Keratinocyte (primary cell): ENCODE results near the gene QSOX1. TPM values are rescaled to one million over a fixed set of nuclear protein-coding genes. Genes with fewer than 3 reads are reported as not detected.

Source experiments
- DNase-seq: peaks from one replicate; pipeline ENCODE4 v3.0.0-alpha.2; 2011; ENCODE audit warnings: low read depth, missing footprints, low spot score
- FAIRE-seq: peaks from 2 replicates; lab custom pipeline; 2011; peaks lifted over from hg19 to GRCh38; lab: Jason Lieb, UNC
- H2AFZ ChIP-seq: 2 replicates; pipeline ENCODE4 v1.6.0; 2012; ENCODE audit warnings: low read length, control low read depth, inconsistent platforms; ENCODE audit not compliant: control insufficient read depth
- H3K27ac ChIP-seq: 2 replicates; pipeline ENCODE4 v1.5.1; 2011; ENCODE audit warnings: low read length; ENCODE audit not compliant: control insufficient read depth, insufficient read depth
- H3K27me3 ChIP-seq: 3 replicates; pipeline ENCODE4 v1.6.0; 2011; ENCODE audit warnings: low read length; ENCODE audit not compliant: control insufficient read depth, insufficient read depth; ENCODE audit errors: extremely low read depth
- H3K36me3 ChIP-seq, 2 experiments: 2 replicates in 1 of 2; 3 replicates in 1 of 2; pipeline ENCODE4 v1.5.1; 2011; ENCODE audit warnings: low read length in 2 of 2, mild to moderate bottlenecking in 1 of 2; ENCODE audit not compliant: control insufficient read depth in 2 of 2, insufficient read depth in 2 of 2; ENCODE audit errors: extremely low read depth in 1 of 2
- H3K4me1 ChIP-seq: 3 replicates; pipeline ENCODE4 v1.5.1; 2011; ENCODE audit warnings: low read length; ENCODE audit not compliant: control insufficient read depth, insufficient read depth; ENCODE audit errors: extremely low read depth
- H3K4me2 ChIP-seq: 3 replicates; pipeline ENCODE4 v1.6.0; 2011; ENCODE audit warnings: low read depth, low read length; ENCODE audit not compliant: control insufficient read depth, insufficient read depth; ENCODE audit errors: extremely low read depth
- H3K4me3 ChIP-seq, 3 experiments: fragments of 200-600 bp in 1 of 3; sonication (generic) in 1 of 3; 2 replicates in 2 of 3; 3 replicates in 1 of 3; pipeline ENCODE4 v1.5.1; 2011 to 2016; ENCODE audit warnings: low read length in 3 of 3, mild to moderate bottlenecking in 3 of 3, control low read depth in 2 of 3, inconsistent platforms in 1 of 3, low read depth in 1 of 3, mixed read lengths in 1 of 3, mixed run types in 1 of 3, moderate library complexity in 1 of 3; ENCODE audit not compliant: control insufficient read depth in 2 of 3, insufficient read depth in 2 of 3; ENCODE audit errors: extremely low read depth in 1 of 3
- H3K79me2 ChIP-seq: 2 replicates; pipeline ENCODE4 v1.6.0; 2012; ENCODE audit warnings: low read length; ENCODE audit not compliant: control insufficient read depth, insufficient read depth
- H3K9ac ChIP-seq: 3 replicates; pipeline ENCODE4 v1.6.0; 2011; ENCODE audit warnings: low read length; ENCODE audit not compliant: control insufficient read depth, insufficient read depth; ENCODE audit errors: extremely low read depth
- H3K9me1 ChIP-seq: 3 replicates; pipeline ENCODE4 v1.6.0; 2011; ENCODE audit warnings: low read length; ENCODE audit not compliant: control insufficient read depth, insufficient read depth; ENCODE audit errors: extremely low read depth
- H3K9me3 ChIP-seq: 2 replicates; pipeline ENCODE4 v1.5.1; 2012; ENCODE audit warnings: low read depth, low read length; ENCODE audit not compliant: control insufficient read depth
- H4K20me1 ChIP-seq: 3 replicates; pipeline ENCODE4 v1.6.0; 2011; ENCODE audit warnings: low read length; ENCODE audit not compliant: control insufficient read depth, insufficient read depth; ENCODE audit errors: extremely low read depth
- CTCF ChIP-seq, 3 experiments: IDR thresholded peaks in 1 of 3; conservative IDR thresholded peaks in 1 of 3; optimal IDR thresholded peaks in 1 of 3; 2 replicates in 2 of 3; 3 replicates in 1 of 3; pipeline versions ENCODE3 to v1.5.1; 2011; ENCODE audit warnings: low read length in 3 of 3, mild to moderate bottlenecking in 3 of 3, moderate library complexity in 2 of 3, control low read depth in 1 of 3, inconsistent platforms in 1 of 3; ENCODE audit not compliant: insufficient read depth in 2 of 3; ENCODE audit errors: extremely low read depth in 1 of 3
- EZH2 ChIP-seq: IDR thresholded peaks from one replicate; pipeline ENCODE4 v1.6.1; 2012; ENCODE audit warnings: inconsistent platforms, mild to moderate bottlenecking, low read length, moderate library complexity
- dilution Hi-C: fragments of 300-500 bp; cut with MboI; formaldehyde crosslinking; loops from one replicate; pipeline ENCODE4 v1.7.0; 2020; ENCODE audit warnings: low sequenced_read_pairs; ENCODE audit not compliant: extremely low pct_ligation_motif_present
- polyA plus RNA-seq, 5 experiments: library from polyadenylated mRNA; depleted of rRNA in 3 of 5; stranded (reverse) in 3 of 5; stranded (forward) in 1 of 5; unstranded in 1 of 5; fragments of >200 nt; gene quantifications; 1 replicate in 1 of 5; 2 replicates in 3 of 5; 3 replicates in 1 of 5; pipeline versions ENCODE4 v1.2.1 to v1.2.3, GENCODE V29; 2011 to 2012; ENCODE audit warnings: missing spikeins in 2 of 5, low read depth in 1 of 5, low replicate concordance in 1 of 5

The QSOX1 gene
- polyA plus RNA-seq, 1 donor (not counting 4 experiments of a cell fraction or from before 2014, with no cell fraction given): 57.6 TPM

GRCh38 chr1:180156631-180157091 is 2.0 kb downstream of the QSOX1 start:
- H3K36me3 ChIP-seq: peaks cover 4 to 6% of the 10 kb centered on the region in 2 experiments
- DNase-seq (no peak), FAIRE-seq (no peak)
- H3K9me1 ChIP-seq: peaks cover 9% of the 10 kb centered on the region
- no peak overlapping the region for H3K9ac ChIP-seq
- TF ChIP-seq EZH2 (no peak), CTCF (optimal IDR thresholded peaks at IDR 0.05 in 1 of 3, IDR thresholded peaks at IDR 0.05 in 1 of 3, conservative IDR thresholded peaks at IDR 0.05 in 1 of 3; ENCODE audit: extremely low read depth in 1 of 3, insufficient read depth in 2 of 3, low read length in 3 of 3) (no peak)
- peaks cover 32% of the 10 kb centered on the region for H3K4me1 ChIP-seq
- H3K79me2 ChIP-seq: peaks cover 51% of the 10 kb centered on the region
- dilution Hi-C loops: no loop called here
- peaks cover 3% of the 10 kb centered on the region for H4K20me1 ChIP-seq
- no peaks in the 10 kb centered on the region for H3K27me3 ChIP-seq
- no peak overlapping the region for H3K27ac ChIP-seq
- H3K4me2 ChIP-seq: peak overlapping the region; percentile 88
- H2AFZ ChIP-seq: no peak overlapping the region
- H3K4me3 ChIP-seq: peak overlapping the region in 1 of 3 experiments; percentile 88
- no peaks in the 10 kb centered on the region for H3K9me3 ChIP-seq

- Histone ChIP-seq H3K79me2 (peaks cover 51% of the 10 kb centered on the region), H3K9me1 (peaks cover 9% of the 10 kb centered on the region), H3K4me1 (peaks cover 28% of the 10 kb centered on the region), H3K4me2 (peak overlapping the region; percentile 88), H3K9me3 (no peaks in the 10 kb centered on the region), H3K27ac (no peak overlapping the region), H3K27me3 (no peaks in the 10 kb centered on the region), H4K20me1 (peaks cover 3% of the 10 kb centered on the region), H3K4me3 (no peak overlapping the region), H3K36me3 (peaks cover 4 to 6% of the 10 kb centered on the region in 2 experiments), H2AFZ (no peak overlapping the region), H3K9ac (no peak overlapping the region)
- TF ChIP-seq CTCF (optimal IDR thresholded peaks at IDR 0.05 in 1 of 3, IDR thresholded peaks at IDR 0.05 in 1 of 3, conservative IDR thresholded peaks at IDR 0.05 in 1 of 3; ENCODE audit: extremely low read depth in 1 of 3, insufficient read depth in 2 of 3, low read length in 3 of 3) (no peak), EZH2 (no peak)
- DNase-seq (no peak), FAIRE-seq (no peak)
- dilution Hi-C loops: no loop called here
These were observed 2.4 kb downstream of the QSOX1 start for GRCh38 chr1:180157108-180157507.
